ENCODE results near the gene EDC4.
"Not testable (repeated sequence)": the region's sequence is repeated elsewhere in the genome, so short reads cannot be mapped to it uniquely, and the experiment has no call there.

EDC4 gene

DNA sequence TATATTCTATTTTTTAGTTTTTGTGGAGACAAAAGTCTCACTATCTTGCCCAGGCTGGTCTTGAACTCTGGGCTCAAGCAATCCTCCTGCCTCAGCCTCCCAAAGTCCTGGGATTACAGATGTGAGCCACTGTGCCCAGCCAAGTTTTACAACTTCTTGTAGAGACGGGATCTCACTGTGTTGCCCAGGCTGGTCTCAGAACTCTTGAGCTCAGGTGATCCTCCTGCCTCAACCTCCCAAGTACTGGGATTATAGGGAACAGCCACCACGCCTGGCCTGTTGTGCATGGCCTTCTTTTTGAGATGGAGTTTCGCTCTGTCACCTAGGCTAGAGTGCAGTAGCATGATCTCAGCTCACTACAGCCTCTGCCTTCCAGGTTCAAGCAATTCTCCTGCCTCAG, 19.2 kb upstream of the EDC4 start:
- no peak for DNase-seq

DNA sequence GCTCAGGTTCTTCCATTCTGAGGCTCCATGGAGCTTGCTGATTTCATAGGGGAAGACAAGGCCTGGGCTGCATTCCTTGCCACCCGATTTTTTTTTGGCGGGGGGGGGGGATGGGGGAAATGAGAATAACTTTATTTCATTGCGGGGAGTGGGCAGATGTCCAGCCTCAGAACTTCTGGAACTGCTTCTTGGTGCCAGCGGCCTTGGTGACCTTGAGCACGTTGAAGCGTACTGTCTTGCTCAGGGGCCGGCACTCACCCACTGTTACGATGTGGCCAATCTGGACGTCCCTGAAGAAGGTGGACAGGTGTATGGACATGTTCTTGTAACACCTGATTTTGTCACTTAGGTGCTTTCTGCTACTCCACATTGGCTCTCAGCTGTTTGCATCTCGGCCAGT, 17.1 kb upstream of the EDC4 start:
- DNase-seq, result no peak

DNA sequence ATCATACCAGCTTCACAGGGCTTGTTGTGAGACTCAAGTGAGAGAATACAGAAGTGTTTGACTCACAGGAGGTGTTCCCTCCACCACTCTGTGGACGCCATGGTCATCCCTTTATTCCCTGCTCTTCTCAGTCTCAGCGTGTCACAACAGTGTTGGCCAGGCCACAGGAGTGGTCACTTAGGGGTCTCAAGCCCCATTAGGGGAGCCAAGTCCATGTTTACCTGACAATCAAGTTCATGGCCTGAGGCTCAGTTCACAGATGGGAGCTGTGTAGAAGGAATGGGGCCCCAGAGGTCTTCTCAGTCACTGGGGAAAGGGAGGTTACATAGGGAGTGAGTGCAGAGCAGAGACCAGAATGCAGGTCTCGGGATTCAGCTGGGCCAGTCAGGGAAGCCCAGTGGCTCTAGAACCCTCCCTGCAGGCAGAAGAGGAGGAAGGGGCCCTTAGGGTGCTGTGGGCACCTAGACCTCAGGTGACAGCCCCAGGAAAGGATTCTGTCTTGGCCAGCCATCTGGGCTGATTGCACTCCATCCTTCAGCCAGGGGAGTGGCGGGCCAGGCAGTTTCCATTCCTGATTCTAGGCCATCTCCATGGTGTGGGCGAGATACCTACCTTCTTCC, 15.8 kb upstream of the EDC4 start:
- DNase-seq, result no peak

DNA sequence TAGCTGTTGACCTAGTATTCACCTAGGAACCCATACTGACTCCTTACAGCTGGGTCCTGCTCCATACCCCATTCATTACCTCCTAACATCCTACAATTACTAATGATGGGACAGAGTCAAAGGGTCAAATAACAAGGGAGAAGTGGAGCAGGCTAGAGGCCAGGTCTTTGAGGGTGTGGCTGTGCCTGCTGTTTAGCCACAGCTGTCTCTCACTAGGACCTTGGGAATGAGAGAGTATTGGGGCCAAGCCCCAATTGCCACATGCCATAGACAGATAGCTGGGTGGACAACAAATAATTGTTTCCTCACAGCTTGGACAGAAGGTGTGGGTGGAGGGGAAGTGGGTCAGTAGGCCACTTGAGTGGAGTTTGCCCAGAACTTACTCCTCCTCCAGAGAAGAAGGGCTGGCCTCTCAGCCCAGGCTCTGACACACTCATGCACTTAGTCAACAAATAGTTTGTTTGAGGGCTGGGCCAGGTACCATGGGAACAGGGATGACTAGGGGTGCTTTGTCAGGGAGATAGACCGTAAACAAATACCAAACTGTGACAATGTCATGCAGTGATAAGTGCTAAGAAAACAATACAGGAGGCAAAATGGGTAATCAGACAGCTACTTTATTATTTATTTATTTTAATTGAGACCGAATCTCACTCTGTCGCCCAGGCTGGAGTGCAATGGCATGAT, 15.2 kb upstream of the EDC4 start:
- DNase-seq, result peak; percentile 45

DNA sequence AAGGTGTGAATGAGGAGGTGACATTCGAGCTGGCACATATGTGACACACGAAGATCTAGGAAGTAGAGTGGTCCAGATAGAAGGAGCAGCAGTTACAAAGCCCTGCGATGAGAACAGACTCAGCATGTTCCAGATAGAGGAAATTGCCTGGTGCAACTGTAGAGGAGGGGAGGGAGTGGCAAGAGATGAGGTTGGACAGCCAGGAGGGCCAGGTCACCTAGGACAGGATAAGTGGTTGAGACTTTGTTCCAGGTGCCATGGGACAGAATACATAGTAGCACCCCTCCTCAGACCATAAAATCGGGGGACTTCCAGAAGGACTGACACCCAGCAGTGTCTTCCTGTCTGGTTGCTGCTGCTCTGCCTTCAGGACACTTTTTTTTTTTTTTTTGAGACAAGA, 14.4 kb upstream of the EDC4 start:
- no peak for DNase-seq

DNA sequence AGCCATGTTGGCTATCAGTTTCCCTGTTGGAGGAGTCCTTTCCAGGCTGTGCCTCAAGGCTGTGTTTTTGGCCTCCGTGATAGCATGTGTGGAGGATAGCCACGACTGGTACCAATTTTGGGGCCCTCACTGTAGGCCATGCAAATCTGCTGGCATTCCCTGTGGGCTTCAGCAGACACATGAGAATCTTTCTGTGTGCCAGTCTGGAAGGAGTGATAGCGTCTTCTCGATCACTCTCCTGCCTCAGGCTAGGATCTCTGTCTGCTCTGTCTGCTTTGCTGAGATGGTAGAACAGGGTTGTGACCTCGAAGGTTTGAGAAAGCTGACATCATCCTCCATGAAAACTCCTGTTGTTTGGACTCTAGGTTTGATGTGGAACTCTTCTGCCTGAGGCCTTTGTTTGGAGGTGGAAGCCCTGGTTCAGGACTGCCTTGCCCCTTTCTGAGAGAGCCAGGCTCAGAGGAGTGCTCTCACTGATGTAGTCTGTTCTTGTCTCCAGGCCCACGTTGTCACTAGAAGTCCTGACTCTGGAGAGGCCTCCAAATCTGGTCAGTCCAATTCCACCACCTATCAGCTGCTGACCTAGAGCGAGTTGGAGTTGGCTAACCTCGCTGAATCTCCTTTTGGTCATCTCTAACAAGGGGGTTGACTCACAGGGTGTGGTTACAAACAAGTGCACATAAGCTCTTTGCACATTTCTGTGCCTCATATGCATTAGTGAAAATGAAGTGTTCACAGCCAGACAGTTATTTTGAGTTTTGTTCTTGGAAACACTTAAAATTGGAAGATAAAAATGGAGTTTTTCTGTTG, 12.1 kb upstream of the EDC4 start:
- no peak for DNase-seq

DNA sequence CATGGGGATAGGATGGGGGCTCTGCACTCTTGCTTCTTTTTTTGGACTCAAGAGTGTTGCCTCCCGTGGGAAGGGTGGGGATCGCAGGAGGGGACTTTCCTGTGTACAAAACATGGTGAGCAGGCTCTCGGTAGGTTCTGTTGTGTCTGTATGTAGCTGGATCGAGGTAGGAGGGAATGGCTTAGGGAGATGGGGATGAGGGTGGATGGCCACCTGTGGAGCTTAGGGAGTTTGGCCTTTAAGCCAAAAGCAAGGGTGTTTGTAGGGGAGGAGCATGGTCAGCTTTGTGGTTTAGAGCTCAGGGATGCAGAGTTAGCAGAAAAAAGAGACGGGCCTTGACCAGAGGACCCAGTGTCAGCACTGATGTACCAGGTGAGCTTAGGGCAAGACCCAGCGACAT, 11.0 kb upstream of the EDC4 start:
- DNase-seq, result no peak

DNA sequence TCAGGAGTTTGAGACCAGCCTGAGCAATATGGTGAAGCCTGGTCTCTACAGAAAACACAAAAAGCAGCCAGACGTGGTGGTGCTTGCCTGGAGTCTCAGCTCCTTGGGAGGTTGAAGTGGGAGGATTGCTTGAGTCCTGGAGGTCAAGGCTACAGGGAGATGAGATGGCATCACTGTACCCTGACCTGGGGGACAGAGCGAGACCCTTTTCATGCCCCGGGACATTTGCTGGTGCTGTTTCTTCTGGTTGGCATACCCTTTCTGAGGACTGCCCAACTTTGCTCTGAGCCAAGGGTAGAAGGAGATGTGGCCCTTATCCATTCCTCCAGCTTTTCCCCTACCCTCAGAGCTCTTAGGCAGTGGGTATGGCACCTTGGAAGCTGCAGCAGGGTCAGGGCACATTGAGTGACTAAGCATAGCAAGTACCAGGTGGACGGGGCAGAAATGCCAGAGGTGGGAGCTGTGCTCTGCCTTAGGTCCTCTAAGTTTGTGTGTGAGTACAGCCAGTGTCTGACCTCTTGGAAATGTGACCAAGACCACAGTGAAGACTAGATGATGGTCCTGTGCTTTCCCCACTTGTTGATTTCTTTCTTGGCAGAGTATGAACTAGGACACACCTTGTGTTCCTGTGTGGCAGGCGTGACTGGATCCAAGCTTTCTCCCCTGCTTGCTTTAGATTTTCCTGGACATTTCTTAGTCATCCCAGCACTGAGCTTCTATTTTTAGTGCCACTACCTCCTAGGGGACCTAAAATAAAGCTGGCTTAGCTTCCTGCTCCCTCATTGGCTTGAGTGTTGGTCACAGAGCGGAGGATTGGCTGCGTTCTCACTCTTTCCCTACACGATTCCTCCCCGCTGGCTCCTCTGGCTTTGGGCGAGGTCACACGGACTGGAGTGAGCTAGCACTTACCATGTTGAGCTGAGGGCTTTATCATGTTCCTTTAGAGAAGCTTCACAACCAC, 9.9 kb upstream of the EDC4 start:
- DNase-seq, result no peak

DNA sequence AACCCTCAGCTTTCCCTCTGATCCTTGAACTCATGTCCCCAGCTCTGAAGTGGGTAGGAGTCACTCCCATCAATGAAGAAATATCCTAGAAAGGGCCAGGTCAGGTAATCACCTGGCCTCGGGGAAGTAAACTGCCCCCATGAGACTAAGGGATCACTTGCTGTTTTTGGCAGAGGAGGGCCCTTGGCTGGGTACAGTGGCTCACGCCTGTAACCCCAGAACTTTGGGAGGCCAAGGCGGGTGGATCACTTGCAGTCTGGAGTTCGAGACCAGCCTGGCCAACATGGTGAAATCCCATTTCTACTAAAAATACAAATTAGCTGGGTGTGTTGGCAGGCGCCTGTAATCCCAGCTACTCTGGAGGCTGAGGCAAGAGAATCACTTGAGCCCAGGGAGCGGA, 8.8 kb upstream of the EDC4 start:
- DNase-seq, result not testable (repeated sequence)

DNA sequence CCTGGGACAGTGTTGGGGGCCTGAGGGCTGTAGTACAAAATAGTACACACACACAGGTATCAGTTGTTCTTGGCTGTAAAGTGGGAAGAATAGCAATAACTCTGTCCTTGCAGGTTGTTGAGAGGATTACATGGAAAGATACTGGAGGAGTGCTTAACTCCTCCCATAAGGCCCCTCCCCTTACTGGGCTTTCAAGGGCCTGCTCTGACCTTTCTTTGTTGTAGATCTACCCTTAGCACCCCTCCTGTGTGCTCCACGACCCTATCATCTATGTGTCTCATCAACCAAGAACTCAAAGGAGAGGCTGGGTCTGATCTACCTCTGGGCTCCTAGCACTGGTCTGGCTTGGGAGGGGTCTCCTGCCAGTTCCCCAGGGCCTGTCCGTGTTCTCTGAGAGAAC, 8.3 kb upstream of the EDC4 start:
- no peak for DNase-seq

DNA sequence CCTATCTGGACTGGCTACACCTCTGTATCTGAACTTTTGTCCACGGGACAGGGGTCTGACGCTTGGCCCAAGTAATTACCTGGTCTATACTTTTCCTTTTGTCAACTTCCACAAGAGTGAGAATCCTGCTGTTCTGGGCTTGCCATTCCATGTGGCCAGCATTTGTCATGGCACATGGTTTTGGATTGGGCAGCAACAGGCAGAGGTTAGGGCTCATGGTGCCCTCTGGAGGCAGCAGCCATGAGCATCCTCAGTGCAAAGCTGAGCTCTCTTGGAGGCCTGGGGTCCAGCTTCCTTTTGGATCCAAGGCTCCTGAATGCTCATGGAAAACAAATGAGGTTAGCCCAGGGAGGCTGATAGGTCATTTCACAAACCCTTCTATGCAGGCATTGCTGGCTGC, 7.5 kb upstream of the EDC4 start:
- peak; percentile 40 for DNase-seq

DNA sequence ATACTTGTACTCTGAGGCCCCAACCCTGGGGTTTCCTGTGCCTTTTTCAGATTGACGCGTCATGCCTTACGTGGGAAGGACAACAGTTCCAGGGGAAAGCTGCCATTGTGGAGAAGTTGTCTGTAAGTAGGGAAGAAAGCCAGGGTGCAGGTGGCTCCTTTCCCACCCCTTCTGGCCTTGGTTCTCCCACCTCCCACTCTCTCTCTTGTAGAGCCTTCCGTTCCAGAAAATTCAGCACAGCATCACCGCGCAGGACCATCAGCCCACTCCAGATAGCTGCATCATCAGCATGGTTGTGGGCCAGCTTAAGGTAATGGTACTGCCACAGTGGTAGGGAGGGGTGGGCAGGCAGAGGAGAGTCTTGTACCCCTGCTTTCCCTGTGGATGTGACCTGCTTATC, 4.6 kb upstream of the EDC4 start:
- no peak for DNase-seq

DNA sequence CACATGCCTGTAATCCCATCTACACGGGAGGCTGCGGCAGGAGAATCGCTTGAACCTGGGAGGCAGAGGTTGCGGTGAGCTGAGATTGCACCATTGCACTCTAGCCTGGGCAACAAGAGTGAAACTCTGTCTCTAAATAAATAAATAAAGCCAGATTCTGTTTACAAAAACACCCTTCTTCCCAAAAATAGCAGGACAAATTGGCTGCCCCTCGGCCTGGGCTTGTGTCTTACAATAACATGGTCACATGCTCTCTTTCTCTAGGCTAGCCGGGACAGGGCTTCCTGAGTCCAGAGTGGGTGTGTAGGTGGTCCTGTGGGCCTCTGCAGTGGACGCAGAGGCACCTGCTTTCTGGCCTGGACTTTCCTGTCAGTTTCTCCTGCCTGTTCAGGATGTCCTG, 3.2 kb upstream of the EDC4 start:
- DNase-seq, result no peak

DNA sequence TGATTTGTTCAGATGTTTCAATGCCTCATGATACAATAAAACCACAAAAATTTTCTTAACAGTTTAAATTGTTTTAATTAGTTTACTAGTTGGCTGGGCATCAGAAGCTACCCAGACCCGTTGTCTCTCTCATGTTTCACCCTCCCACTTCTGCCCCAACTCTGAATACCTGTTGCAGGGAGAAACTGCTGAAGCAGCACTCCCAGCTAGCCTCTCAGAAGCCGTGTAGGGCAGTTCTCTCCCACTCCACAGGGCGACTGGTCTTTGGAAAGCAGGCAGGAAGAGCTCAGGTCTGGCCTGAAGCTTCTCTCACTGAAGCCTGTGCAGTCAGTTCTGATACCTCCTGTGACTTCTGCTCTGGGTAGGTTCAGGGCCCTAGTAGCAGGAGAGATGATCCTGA, 1.6 kb upstream of the EDC4 start:
- no peak for DNase-seq

DNA sequence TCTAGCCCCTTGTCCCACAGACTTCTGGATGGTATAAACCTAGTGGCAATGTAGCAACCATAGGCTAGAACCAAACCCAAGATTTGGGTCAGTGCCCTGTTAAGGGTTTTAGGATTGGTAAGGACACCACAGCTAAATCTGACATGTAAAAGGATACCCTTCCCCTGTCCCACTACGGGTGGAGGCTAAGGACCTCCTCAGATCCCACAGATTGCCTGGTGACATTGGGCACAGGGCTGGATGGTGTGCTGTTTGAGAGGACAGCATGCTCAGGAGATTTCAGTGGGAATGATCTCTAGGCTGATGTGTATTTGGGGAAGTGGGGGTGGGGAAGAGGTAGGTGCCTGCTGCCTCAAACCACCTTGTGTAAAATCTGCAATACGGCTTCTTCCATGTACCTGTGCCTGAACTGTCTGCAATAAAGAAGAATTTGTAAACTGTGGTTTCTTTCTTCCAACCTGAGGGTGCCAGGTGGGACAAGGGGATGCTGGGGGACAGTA, 671 bp upstream of the EDC4 start:
- no peak for DNase-seq

DNA sequence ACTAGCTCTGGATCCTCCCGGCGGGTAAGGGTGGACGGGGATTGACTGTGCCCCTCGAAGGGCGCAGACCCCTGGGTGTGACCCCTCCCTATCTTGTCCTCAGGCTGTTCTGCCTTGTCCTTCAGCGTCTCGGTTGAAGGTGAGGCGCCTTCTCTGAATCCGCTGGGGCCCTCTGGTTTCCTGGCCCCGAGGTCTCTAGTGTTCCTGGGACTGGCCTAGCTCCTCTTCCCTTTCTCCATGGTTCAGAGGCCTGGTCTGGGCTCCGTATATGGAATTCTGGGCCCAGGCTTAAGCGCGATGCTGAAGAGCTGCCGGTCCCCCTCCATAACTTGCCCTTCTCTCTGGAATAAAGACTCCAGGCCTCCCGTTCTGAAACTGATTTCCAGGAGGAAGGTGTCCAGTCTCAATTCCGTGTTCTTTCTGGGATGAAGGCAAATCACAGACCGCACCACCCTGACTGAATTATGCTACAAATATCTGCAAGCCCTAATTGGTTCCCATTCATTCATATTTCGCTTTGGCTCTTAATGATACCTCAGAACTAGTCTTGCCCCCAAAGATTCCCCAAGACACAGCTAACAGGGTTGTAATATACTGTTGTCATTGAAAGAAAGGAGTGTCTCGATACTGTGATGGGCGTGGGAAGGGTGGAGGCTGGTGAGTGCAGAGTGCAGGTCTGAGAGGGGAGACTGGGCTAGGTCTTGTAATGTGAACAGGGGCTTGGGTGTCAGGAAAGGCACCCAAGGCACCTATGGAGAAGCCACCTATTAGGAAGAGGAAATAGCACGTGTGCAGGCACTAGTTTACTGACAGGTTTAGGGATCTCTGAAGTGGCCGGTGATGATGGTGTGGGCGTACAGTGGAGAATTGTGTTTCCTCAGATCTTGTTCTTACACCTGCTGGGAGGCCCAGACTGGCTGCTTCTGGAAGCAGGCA, 851 bp downstream of the EDC4 start:
- no peak for DNase-seq

DNA sequence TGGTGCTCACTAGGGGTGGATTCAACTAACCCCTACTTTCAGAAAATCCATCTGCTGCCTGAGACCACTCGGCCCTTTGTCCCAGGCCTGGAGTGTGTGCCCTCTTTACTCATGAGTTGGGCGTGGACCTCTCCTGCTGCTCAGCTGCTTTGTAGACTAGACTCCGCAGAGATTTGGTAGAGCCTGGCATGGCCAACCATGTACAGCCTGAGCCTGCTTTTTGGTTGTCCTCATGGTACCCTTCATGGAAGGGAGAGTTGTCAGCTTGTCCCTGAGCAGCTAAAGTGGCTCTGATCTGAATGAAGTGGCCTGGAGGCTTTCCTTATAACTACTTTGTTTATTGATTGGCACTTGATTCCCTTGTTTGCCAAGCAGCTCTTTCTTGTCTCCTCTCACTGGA, 1.5 kb downstream of the EDC4 start:
- no peak for DNase-seq

DNA sequence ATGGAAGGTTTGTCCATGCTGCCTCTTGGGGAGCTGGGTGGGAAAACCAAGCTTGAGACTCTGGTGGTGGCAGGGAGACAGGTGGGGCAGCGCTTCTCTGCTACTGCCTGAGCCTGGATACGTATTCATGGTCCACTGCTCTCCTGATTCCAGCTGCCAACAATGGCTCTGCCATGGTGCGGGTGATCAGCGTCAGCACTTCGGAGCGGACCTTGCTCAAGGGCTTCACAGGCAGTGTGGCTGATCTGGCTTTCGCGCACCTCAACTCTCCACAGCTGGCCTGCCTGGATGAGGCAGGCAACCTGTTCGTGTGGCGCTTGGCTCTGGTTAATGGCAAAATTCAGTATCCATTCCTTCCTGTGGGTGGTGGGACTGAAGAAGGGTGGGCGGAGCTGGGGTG, 4.2 kb downstream of the EDC4 start:
- no peak for DNase-seq

DNA sequence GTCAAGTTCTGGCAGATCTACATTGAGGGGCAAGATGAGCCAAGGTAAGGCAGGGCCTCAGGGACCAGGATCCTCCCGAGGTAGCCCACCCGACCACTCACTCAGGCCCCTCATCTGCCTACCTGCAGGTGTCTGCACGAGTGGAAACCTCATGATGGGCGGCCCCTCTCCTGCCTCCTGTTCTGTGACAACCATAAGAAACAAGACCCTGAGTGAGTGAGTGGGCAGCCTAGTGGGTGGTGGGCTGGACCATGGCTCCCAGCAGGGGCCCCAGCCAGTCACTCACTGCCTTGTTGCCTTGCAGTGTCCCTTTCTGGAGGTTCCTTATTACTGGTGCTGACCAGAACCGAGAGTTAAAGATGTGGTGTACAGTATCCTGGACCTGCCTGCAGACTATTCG, 5.4 kb downstream of the EDC4 start:
- DNase-seq, result no peak

DNA sequence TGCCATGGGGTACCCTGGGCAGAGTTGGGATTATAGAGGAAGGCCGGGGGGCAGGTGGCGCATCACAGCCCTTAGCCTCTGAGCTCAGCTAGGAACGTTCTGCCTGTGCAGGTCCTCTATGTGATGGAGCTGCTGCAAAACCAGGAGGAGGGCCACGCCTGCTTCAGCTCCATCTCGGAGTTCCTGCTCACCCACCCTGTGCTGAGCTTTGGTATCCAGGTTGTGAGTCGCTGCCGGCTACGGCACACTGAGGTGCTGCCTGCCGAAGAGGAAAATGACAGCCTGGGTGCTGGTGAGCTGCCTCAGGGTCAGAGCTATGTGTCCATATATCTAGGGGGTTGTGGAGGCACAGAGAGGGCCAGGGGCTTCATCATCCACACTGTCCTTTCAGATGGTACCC, 6.0 kb downstream of the EDC4 start:
- no peak for DNase-seq

DNA sequence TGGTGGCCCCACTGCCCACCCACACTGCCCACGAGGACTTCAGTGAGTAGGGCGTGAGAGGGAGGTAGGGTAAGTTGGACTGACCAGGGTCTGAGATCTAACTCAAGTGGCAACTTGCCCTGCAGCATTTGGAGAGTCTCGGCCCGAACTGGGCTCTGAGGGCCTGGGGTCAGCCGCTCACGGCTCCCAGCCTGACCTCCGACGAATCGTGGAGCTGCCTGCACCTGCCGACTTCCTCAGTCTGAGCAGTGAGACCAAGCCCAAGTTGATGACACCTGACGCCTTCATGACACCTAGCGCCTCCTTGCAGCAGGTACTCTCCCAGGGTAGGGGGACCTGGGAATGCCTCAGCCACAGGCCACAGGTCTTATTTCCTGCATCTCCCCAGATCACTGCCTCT, 6.6 kb downstream of the EDC4 start:
- DNase-seq, result no peak

DNA sequence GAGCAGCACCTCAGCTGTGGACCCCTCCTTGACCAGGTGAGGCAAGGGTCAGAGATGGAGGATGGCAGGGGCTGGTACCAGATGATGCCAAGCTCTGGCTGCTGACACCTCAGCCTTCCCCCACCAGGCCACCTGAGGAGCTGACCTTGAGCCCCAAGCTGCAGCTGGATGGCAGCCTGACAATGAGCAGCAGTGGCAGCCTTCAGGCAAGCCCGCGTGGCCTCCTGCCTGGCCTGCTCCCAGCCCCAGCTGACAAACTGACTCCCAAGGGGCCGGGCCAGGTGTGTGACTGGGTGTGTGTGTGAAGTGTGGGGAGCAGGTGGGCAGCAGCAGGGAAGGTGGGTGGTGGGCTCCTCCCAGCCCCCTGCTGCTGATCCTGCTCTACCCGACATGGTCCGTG, 7.1 kb downstream of the EDC4 start:
- DNase-seq, result no peak

Data from CD4-positive, alpha-beta T cell treated with Interleukin-17A for 4 hours (primary cell).